BLaER1 (cell line): Measurements from ENCODE around the gene USP10.
A peak's percentile ranks its signal among the peaks of the same experiment; 100 is the strongest.

ENCODE experiments used
- H3K27ac ChIP-seq: shearing (Covaris generic); formaldehyde crosslinking; 2 replicates; pipeline ENCODE4 v1.8.1; 2022
- H3K27me3 ChIP-seq: shearing (Covaris generic); formaldehyde crosslinking; 2 replicates; pipeline ENCODE4 v1.8.1; 2022
- H3K36me3 ChIP-seq: shearing (Covaris generic); formaldehyde crosslinking; 2 replicates; pipeline ENCODE4 v1.8.1; 2022
- H3K4me1 ChIP-seq: shearing (Covaris generic); formaldehyde crosslinking; 2 replicates; pipeline ENCODE4 v1.8.1; 2022
- H3K4me2 ChIP-seq: shearing (Covaris generic); formaldehyde crosslinking; 2 replicates; pipeline ENCODE4 v1.8.1; 2022
- H3K4me3 ChIP-seq: shearing (Covaris generic); formaldehyde crosslinking; 2 replicates; pipeline ENCODE4 v1.8.1; 2022
- H3K9ac ChIP-seq: shearing (Covaris generic); formaldehyde crosslinking; 2 replicates; pipeline ENCODE4 v1.8.1; 2022
- H3K9me3 ChIP-seq: shearing (Covaris generic); formaldehyde crosslinking; 2 replicates; pipeline ENCODE4 v1.8.1; 2022
- H4K20me1 ChIP-seq: shearing (Covaris generic); formaldehyde crosslinking; 2 replicates; pipeline ENCODE4 v1.8.1; 2022
- Cebpa-rat ChIP-seq: shearing (Covaris generic); IDR thresholded peaks from 2 replicates; pipeline ENCODE4 v1.8.1; 2022

Gene USP10

DNA sequence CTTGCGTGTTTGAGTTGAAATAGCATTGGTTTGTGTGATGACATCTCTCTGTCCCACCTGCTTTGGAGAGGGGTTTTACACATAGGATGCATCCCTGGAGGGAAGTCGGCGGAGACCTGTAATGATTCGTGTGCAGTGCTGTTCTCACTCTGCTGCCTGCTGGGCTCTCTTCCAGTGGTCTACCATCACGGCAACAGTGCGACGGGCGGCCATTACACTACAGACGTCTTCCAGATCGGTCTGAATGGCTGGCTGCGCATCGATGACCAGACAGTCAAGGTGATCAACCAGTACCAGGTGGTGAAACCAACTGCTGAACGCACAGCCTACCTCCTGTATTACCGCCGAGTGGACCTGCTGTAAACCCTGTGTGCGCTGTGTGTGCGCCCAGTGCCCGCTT lies 78.9 kb downstream of the USP10 start:
- H3K4me2 ChIP-seq, result no peak overlapping the region
- H3K27ac ChIP-seq, result no peak overlapping the region
- peaks cover 79% of the 10 kb centered on the region for H3K36me3 ChIP-seq
- no peak overlapping the region for H3K9ac ChIP-seq
- H3K27me3 ChIP-seq, result no peaks in the 10 kb centered on the region
- peaks cover 57% of the 10 kb centered on the region for H4K20me1 ChIP-seq
- H3K4me1 ChIP-seq, result no peaks in the 10 kb centered on the region
- no peaks in the 10 kb centered on the region for H3K9me3 ChIP-seq
- H3K4me3 ChIP-seq, result no peak overlapping the region
- TF ChIP-seq Cebpa-rat, result no peak

DNA sequence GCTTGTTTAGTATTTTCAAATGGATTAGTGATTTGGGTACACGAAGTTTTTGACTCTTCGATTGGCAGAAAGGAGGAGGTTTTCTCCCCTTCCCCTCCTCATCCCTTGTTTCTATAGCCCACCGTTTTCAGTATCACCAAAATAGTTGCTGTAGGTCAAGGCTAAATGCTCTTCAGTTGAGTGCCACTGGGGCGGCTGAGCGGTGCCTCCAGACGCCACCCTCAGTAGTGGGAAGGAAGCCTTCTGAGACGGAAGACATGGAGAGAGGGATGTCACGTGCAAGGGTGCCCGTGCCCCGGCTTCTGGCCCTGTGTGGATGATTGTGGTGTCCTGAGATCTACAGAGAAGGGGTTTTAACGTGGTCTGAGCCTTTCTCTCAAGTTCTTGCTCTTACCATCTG lies 80.3 kb downstream of the USP10 start:
- H3K4me3 ChIP-seq, result no peak overlapping the region
- H3K27me3 ChIP-seq, result no peaks in the 10 kb centered on the region
- H3K36me3 ChIP-seq, result peaks cover 66% of the 10 kb centered on the region
- H3K9me3 ChIP-seq, result no peaks in the 10 kb centered on the region
- peaks cover 45% of the 10 kb centered on the region for H4K20me1 ChIP-seq
- H3K4me1 ChIP-seq, result no peaks in the 10 kb centered on the region
- H3K27ac ChIP-seq, result no peak overlapping the region
- H3K4me2 ChIP-seq, result no peak overlapping the region
- TF ChIP-seq Cebpa-rat, result no peak
- no peak overlapping the region for H3K9ac ChIP-seq

DNA sequence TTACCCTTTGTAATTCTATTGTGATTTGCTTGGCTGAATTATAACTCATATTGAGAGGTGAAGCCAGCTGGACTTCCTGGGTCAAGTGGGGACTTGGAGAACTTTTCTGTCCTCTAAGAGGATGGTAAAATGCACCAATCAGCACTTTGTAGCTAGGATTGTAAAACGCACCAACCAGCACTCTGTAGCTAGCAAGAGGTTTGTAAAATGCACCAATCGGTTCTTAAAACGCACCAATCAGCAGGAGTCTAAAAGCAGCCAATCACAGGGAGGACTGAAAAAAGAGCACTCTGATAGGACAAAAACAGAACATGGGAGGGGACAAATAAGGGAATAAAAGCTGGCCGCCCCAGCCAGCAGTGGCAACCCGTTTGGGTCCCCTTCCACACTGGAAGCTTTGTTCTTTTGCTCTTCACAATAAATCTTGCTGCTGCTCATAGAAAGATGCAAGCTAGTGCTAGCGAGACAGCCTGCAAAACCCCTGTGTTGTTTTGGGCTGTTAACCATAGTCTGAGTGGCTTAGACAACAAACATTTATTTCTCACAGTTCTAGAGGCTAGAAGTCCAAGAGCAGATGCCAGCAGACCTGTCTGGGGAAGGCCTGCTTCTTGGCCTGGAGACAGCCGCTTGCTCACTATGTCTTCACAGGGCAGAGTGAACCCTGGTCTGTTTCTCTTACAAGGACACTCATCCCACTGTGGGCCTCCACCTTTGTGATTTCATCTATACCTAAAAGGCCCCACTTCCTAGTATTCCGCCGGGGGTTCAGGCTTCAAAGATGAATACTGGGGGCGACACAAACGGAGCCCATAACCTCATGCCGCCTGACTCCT lies 81.0 kb downstream of the USP10 start:
- no peak for TF ChIP-seq Cebpa-rat
- Histone ChIP-seq H3K27ac (no peak overlapping the region), H3K9me3 (no peaks in the 10 kb centered on the region), H3K4me3 (no peak overlapping the region), H3K36me3 (peaks cover 59% of the 10 kb centered on the region), H4K20me1 (peaks cover 38% of the 10 kb centered on the region), H3K9ac (no peak overlapping the region), H3K4me1 (no peaks in the 10 kb centered on the region), H3K27me3 (no peaks in the 10 kb centered on the region), H3K4me2 (no peak overlapping the region)

DNA sequence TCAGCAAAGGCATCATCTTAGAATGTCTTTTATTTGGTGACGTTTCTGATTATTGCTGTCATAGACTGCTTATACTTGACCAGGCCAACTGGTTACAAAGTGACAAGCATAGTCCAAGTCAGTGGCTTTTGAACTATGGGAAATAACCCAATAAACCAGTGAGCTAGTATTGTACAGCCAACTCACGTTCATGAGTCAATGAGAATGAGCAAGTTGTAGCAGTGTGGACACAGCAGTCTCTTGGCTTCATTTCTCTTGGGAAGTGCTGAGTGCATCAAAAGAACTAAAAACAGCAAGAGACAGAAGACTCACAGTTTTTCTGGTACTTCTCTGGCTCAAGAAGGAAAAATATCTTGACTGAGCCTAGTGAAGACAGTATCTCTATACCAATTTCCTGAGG lies 83.0 kb downstream of the USP10 start:
- Histone ChIP-seq H3K27me3 (no peaks in the 10 kb centered on the region), H3K36me3 (peaks cover 38% of the 10 kb centered on the region), H3K4me1 (no peaks in the 10 kb centered on the region), H3K4me2 (no peak overlapping the region), H3K9me3 (no peaks in the 10 kb centered on the region), H3K27ac (no peak overlapping the region), H3K4me3 (no peak overlapping the region), H3K9ac (no peak overlapping the region), H4K20me1 (peaks cover 17% of the 10 kb centered on the region)
- no peak for TF ChIP-seq Cebpa-rat

DNA sequence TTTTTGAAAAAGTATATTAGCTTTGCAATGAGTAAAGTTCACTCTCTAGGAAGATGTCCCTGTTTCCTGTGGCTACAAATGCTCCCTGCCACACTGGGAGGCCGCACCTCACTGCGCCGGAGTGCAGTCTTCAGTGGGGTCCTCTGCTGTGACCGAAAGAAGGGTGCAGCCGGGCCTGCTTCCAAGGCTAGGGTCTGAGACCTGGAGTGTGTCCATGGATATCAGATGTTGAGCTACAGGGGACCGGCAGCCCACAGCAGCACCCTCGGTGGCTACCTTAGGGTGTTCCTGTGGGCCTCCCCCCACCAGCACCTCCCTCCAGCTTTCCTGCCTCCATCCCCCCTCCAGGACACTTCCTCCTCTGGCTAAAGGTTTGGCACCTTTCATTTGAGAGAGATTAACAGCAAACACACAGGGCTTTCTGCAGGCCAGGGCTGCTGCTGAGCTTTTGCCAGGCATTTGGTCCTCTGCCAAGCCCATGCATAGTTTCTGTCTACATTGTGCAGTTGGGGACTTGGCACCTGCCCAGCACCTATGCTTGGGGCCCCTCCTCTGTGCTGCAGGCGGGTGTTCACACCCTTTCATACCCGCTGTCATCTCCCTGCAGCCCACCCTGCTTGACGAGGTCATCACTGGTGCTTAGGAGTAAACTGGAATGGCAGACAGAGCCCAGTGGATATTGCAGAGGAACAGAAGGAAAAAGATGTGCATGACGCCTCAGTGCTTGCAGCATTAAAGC lies 86.2 kb downstream of the USP10 start:
- no peak overlapping the region for H3K27ac ChIP-seq
- no peak overlapping the region for H3K4me3 ChIP-seq
- no peak for TF ChIP-seq Cebpa-rat
- no peaks in the 10 kb centered on the region for H3K9me3 ChIP-seq
- no peak overlapping the region for H3K9ac ChIP-seq
- no peaks in the 10 kb centered on the region for H3K27me3 ChIP-seq
- H3K4me1 ChIP-seq, result peaks cover 10% of the 10 kb centered on the region
- H3K36me3 ChIP-seq, result peaks cover 7% of the 10 kb centered on the region
- peaks cover 6% of the 10 kb centered on the region; the same call in 1 of the 2 replicates for H4K20me1 ChIP-seq
- H3K4me2 ChIP-seq, result no peak overlapping the region

DNA sequence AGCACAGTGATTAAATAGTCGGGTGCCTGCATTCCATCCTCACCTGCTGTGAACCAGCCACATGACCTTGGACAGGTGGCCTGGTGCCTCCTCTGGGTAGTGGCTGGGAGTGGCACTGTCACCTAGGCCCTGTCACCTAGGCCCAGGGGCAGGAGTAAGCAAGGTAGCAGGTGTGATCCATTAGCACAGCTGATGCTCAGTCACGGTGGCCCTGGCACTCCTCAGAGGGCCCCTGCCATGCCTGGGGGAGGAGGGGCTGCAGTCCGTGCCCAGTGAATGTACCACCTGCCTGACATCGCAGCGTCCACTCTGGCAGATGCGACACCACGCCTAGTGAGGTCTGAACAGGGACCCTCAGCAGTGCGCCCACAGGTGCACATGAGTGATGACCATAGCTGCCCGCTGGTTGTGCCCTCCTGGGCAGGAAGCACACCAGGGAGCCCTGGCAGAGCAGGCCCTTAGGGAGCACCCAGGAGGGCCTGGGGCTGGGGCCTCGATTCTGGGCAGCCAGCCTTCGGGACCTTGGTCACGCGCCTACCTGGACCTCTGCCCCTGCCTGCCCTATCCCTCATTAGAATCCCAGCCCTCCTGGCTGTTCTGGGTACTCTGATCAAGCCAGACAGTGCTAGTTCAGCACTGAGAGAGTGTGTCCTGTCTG lies 86.9 kb downstream of the USP10 start:
- no peaks in the 10 kb centered on the region for H3K27me3 ChIP-seq
- H3K36me3 ChIP-seq, result no peaks in the 10 kb centered on the region; the same call in 1 of the 2 replicates
- H3K4me2 ChIP-seq, result no peak overlapping the region
- H3K9ac ChIP-seq, result no peak overlapping the region
- no peaks in the 10 kb centered on the region for H3K9me3 ChIP-seq
- no peak overlapping the region for H3K27ac ChIP-seq
- no peaks in the 10 kb centered on the region; the same call in 1 of the 2 replicates for H4K20me1 ChIP-seq
- TF ChIP-seq Cebpa-rat, result no peak
- H3K4me3 ChIP-seq, result no peak overlapping the region
- peaks cover 10% of the 10 kb centered on the region for H3K4me1 ChIP-seq

DNA sequence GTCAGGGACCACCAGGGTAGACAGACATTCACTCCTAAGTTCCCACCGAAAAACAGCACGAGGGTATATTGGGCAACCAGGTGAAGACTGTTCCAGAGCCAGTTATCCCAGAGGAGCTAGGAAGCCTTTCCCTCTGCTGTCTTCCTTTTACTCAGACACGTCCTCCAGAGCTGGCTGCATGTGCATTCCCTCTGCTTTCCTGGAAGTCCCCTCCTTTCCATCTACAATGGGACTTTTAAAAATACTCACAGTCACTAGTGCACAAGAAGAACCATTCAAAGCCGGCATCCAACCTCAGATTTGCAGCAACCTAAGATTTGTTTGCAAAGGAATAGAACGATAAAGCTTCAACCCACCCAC lies 87.4 kb downstream of the USP10 start:
- Histone ChIP-seq H3K4me3 (no peak overlapping the region), H3K4me1 (peaks cover 10% of the 10 kb centered on the region), H3K9me3 (no peaks in the 10 kb centered on the region), H3K9ac (no peak overlapping the region), H3K27ac (no peak overlapping the region), H4K20me1 (no peaks in the 10 kb centered on the region), H3K36me3 (no peaks in the 10 kb centered on the region), H3K27me3 (no peaks in the 10 kb centered on the region), H3K4me2 (no peak overlapping the region)
- TF ChIP-seq Cebpa-rat, result no peak

DNA sequence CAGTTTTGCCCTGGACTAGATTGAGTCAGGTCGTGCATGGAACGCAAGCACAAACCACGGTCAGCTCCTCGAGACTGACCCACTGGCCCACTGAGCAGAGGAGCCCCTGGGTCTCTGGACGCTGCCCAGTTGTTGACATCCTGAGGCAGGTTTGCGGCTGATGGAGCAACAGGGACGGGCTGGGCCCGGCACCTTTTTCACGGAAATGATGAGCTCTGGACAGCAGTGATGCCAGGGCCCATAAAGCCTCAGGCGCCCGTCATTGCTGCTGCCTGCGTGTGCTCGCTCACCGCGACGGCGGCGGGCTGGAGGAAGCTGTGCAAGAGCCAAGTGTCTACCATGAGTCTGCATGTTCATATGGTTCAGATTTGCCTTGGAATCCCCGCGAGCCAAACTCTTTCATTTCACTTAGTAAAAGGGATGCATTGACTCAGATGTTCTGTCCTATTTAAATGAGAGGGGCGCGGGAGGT lies 89.2 kb downstream of the USP10 start:
- H3K4me1 ChIP-seq, result peaks cover 10% of the 10 kb centered on the region
- no peak overlapping the region for H3K9ac ChIP-seq
- H3K9me3 ChIP-seq, result no peaks in the 10 kb centered on the region
- H3K4me2 ChIP-seq, result peak overlapping the region; percentile 5; the same call in 1 of the 2 replicates
- H3K27me3 ChIP-seq, result no peaks in the 10 kb centered on the region
- no peak overlapping the region for H3K27ac ChIP-seq
- no peaks in the 10 kb centered on the region for H4K20me1 ChIP-seq
- no peaks in the 10 kb centered on the region for H3K36me3 ChIP-seq
- H3K4me3 ChIP-seq, result no peak overlapping the region
- no peak for TF ChIP-seq Cebpa-rat

DNA sequence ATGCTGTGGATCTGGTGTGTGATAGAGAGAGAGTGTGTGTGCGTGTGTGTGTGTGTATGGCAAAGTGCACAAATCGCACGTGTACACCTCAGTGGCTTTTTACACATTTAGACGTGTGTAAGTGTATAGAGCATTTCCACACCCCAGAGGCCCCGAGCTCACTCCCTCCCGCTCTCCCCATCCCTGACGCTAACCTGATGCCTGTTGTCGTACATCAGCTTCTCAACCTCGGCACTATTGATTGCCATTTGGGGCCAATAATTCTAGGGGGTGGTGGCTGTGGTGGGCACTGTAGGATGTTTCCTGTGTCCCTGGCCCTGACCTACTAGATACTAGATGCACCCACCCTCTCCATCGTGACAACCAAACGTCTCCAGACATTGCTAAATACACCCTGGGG lies 89.6 kb downstream of the USP10 start:
- Histone ChIP-seq H3K4me2 (no peak overlapping the region), H4K20me1 (no peaks in the 10 kb centered on the region), H3K4me1 (peaks cover 10% of the 10 kb centered on the region), H3K27me3 (no peaks in the 10 kb centered on the region), H3K4me3 (no peak overlapping the region), H3K36me3 (no peaks in the 10 kb centered on the region), H3K9me3 (no peaks in the 10 kb centered on the region), H3K9ac (no peak overlapping the region), H3K27ac (no peak overlapping the region)
- TF ChIP-seq Cebpa-rat, result no peak

DNA sequence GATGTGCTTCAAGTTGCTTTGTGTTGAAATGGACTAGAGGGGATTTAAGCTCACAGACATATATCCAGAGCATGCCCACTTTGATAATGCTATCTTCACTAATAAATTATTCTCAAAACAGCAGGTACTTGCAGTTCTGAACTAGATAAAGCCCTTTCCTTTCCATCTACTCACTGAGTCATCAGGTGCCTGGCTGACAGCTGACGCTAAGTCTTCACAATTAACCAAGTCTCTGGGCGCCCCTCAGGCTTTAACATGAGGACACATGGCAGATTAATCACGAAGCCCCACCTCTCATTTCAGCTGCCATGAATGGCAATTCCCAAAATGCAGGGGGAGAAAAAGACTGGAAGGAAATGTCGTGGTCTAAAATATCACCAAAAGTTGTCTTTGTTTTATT lies 90.5 kb downstream of the USP10 start:
- Histone ChIP-seq H3K36me3 (no peaks in the 10 kb centered on the region), H3K9ac (no peak overlapping the region), H3K4me2 (no peak overlapping the region), H3K4me3 (no peak overlapping the region), H4K20me1 (no peaks in the 10 kb centered on the region), H3K27me3 (no peaks in the 10 kb centered on the region), H3K27ac (no peak overlapping the region), H3K4me1 (peaks cover 10% of the 10 kb centered on the region), H3K9me3 (no peaks in the 10 kb centered on the region)
- no peak for TF ChIP-seq Cebpa-rat
